B cell (primary cell): ENCODE results near the gene FAM120A. TPM values are rescaled to one million over a fixed set of nuclear protein-coding genes. Genes with fewer than 3 reads are reported as not detected.

Experiments used
- ATAC-seq: fragments of 200-7000 bp; cut with Tn5 transposase; one replicate; pipeline ENCODE4 v1.10.0; 2021; ENCODE audit warnings: low read depth, mild to moderate bottlenecking, moderate number of reproducible peaks, moderate library complexity
- CTCF ChIA-PET: fragments of 350-600 bp; sonication (Branson Sonifier 250); formaldehyde crosslinking; loops from one replicate; lab custom pipeline; 2021; ENCODE audit warnings: antibody characterized with exemption, inconsistent platforms; lab: Charles Lee
- POLR2A ChIA-PET: fragments of 350-600 bp; sonication (Branson Sonifier 250); formaldehyde crosslinking; loops from one replicate; lab custom pipeline; 2021; ENCODE audit warnings: antibody characterized with exemption; lab: Charles Lee
- DNase-seq: peaks from one replicate; pipeline ENCODE4 v3.0.0; 2013
- H2AFZ ChIP-seq: 2 replicates; pipeline ENCODE4 v1.6.1; 2012; ENCODE audit warnings: mild to moderate bottlenecking, low read depth, low read length; ENCODE audit not compliant: insufficient read depth, poor library complexity, severe bottlenecking
- H3K27ac ChIP-seq, 2 donors: 1 replicate in 1 of 2; 2 replicates in 1 of 2; pipeline ENCODE4 v1.5.1; 2012 to 2013; ENCODE audit warnings: low read length in 2 of 2, mild to moderate bottlenecking in 2 of 2, moderate library complexity in 1 of 2
- H3K27me3 ChIP-seq, 4 experiments: fragments of 200-600 bp in 1 of 4; sonication (generic) in 1 of 4; replicated peaks in 1 of 4; 1 replicate in 2 of 4; 2 replicates in 2 of 4; pipeline versions ENCODE4 v1.6.1 to v1.7.0; 2013 to 2016; ENCODE audit warnings: low read length in 3 of 4, mild to moderate bottlenecking in 2 of 4, mixed read lengths in 1 of 4, moderate library complexity in 1 of 4; ENCODE audit not compliant: insufficient read depth in 4 of 4, control insufficient read depth in 3 of 4; ENCODE audit errors: control extremely low read depth in 1 of 4
- H3K36me3 ChIP-seq, 2 experiments: replicated peaks in 1 of 2; 1 replicate in 1 of 2; 2 replicates in 1 of 2; pipeline versions ENCODE4 v1.6.1 to v1.7.1; 2013; ENCODE audit warnings: low read length in 1 of 2; ENCODE audit not compliant: insufficient read depth in 2 of 2, control insufficient read depth in 1 of 2; ENCODE audit errors: control extremely low read depth in 1 of 2, extremely low read depth in 1 of 2
- H3K4me1 ChIP-seq, 2 donors: fragments of 200-600 bp in 1 of 2; sonication (generic) in 1 of 2; 1 replicate in 1 of 2; 2 replicates in 1 of 2; pipeline versions ENCODE4 v1.5.1 to v1.6.1; 2013 to 2017; ENCODE audit warnings: low read length in 2 of 2; ENCODE audit not compliant: control insufficient read depth in 2 of 2, insufficient read depth in 2 of 2
- H3K4me2 ChIP-seq: replicated peaks from 2 replicates; pipeline ENCODE3; 2012; ENCODE audit warnings: mild to moderate bottlenecking, low read depth, low read length; ENCODE audit not compliant: poor library complexity, severe bottlenecking
- H3K4me3 ChIP-seq, 5 experiments: fragments of 200-600 bp in 1 of 5; sonication (generic) in 1 of 5; 1 replicate in 3 of 5; 2 replicates in 2 of 5; pipeline versions ENCODE4 v1.5.1 to v1.7.0; 2011 to 2016; ENCODE audit warnings: low read length in 4 of 5, mild to moderate bottlenecking in 4 of 5, low read depth in 2 of 5, control low read depth in 1 of 5, moderate library complexity in 1 of 5; ENCODE audit not compliant: insufficient read depth in 1 of 5; ENCODE audit errors: control extremely low read depth in 1 of 5, extremely low read depth in 1 of 5
- H3K79me2 ChIP-seq: fragments of 200-600 bp; sonication (generic); one replicate; pipeline ENCODE4 v1.6.0; 2016; ENCODE audit warnings: low read length; ENCODE audit not compliant: control insufficient read depth, insufficient read depth
- H3K9ac ChIP-seq: fragments of 200-600 bp; sonication (generic); 2 replicates; pipeline ENCODE4 v1.6.1; 2017; ENCODE audit warnings: mild to moderate bottlenecking, low read length, moderate library complexity
- H3K9me3 ChIP-seq, 3 donors: one replicate each; pipeline versions ENCODE4 v1.6.1 to v1.7.1; 2013; ENCODE audit warnings: low read length in 2 of 3; ENCODE audit not compliant: control insufficient read depth in 2 of 3, insufficient read depth in 1 of 3; ENCODE audit errors: control extremely low read depth in 1 of 3
- H4K20me1 ChIP-seq: 2 replicates; pipeline ENCODE4 v1.6.0; 2012; ENCODE audit warnings: mild to moderate bottlenecking, low read length; ENCODE audit not compliant: insufficient read depth, control insufficient read depth, poor library complexity, severe bottlenecking
- H3K27ac Mint-ChIP-seq: one replicate; pipeline ENCODE4 v1.8.0; 2021; ENCODE audit warnings: mixed read lengths
- H3K27me3 Mint-ChIP-seq: one replicate; pipeline ENCODE4 v1.8.0; 2021; ENCODE audit warnings: mixed read lengths
- H3K4me1 Mint-ChIP-seq: one replicate; pipeline ENCODE4 v1.8.0; 2021; ENCODE audit warnings: mixed read lengths
- H3K4me3 Mint-ChIP-seq: one replicate; pipeline ENCODE4 v1.8.0; 2021; ENCODE audit warnings: mixed read lengths
- H3K9me3 Mint-ChIP-seq: one replicate; pipeline ENCODE4 v1.8.0; 2022; ENCODE audit warnings: mixed read lengths; ENCODE audit not compliant: insufficient read depth
- CTCF ChIP-seq: fragments of 200-600 bp; IDR thresholded peaks from one replicate; pipeline ENCODE4 v1.8.0; 2022; ENCODE audit warnings: antibody characterized with exemption, mild to moderate bottlenecking
- EZH2 ChIP-seq: IDR thresholded peaks from 2 replicates; pipeline ENCODE4 v1.6.1; 2012; ENCODE audit warnings: borderline replicate concordance, low read depth, mild to moderate bottlenecking, moderate library complexity, low read length; ENCODE audit not compliant: insufficient read depth, poor library complexity, severe bottlenecking
- whole genome bisulfite sequencing: methylation state at CpG from one replicate; pipeline ENCODE4 v1.1.5; 2013; ENCODE audit warnings: missing lambda C conversion rate; ENCODE audit not compliant: insufficient coverage; 5-methylcytosine and 5-hydroxymethylcytosine counted together
- intact Hi-C: fragments of 100-400 bp; cut with micrococcal nuclease; formaldehyde crosslinking; loops from one replicate; pipeline ENCODE4 v1.10.0; 2022
- polyA plus RNA-seq: library from polyadenylated mRNA; depleted of rRNA; stranded (reverse); fragments of >200 nt; gene quantifications from 2 replicates; pipeline ENCODE4 v1.2.3, GENCODE V29; 2012
- total RNA-seq, 2 donors: library from RNA; stranded (reverse); fragments of 120-200 nt in 1 of 2; gene quantifications; 1 replicate in 1 of 2; 2 replicates in 1 of 2; pipeline versions ENCODE4 v1.2.3 to v1.2.4, GENCODE V29; 2013 to 2022

The FAM120A gene
- total and polyA plus RNA-seq, 2 donors (not counting 1 experiment from before 2014, with no cell fraction given): 48.4 to 105 TPM

- Histone ChIP-seq H3K4me1 (peaks cover 34 to 46% of the 10 kb centered on the region in 2 donors), H2AFZ (no peak overlapping the region), H3K4me3 (no peak overlapping the region), H3K79me2 (peaks cover 80% of the 10 kb centered on the region), H4K20me1 (peaks cover 38% of the 10 kb centered on the region), H3K27ac (no peak overlapping the region), H3K9me3 (peaks cover 0 to 17% (median 0%) of the 10 kb centered on the region in 3 donors), H3K4me2 (no peak overlapping the region), H3K27me3 (no peaks in the 10 kb centered on the region), H3K9ac (no peak overlapping the region), H3K36me3 (no peaks in the 10 kb centered on the region)
- POLR2A ChIA-PET: no interaction called here
- peaks cover 47% of the 10 kb centered on the region for H3K4me1 Mint-ChIP-seq
- H3K27me3 Mint-ChIP-seq: no peaks in the 10 kb centered on the region
- peaks cover 2% of the 10 kb centered on the region for H3K9me3 Mint-ChIP-seq
- intact Hi-C loops: no loop called here
- no peak overlapping the region for H3K4me3 Mint-ChIP-seq
- 99% methylated on average over 15 of the region's 15 CpGs for WGBS
- CTCF ChIA-PET: no interaction called here
- TF ChIP-seq CTCF (no peak), EZH2 (no peak)
- ATAC-seq (no peak), DNase-seq (no peak)
- H3K27ac Mint-ChIP-seq: no peak overlapping the region
Measured at GRCh38 chr9:93603011-93603410, 151.5 kb downstream of the FAM120A start.

GRCh38 chr9:93603906-93604326, 152.4 kb downstream of the FAM120A start:
- Mint-ChIP-seq H3K4me3 (no peak overlapping the region), H3K27me3 (no peaks in the 10 kb centered on the region), H3K27ac (no peak overlapping the region), H3K4me1 (peaks cover 38% of the 10 kb centered on the region), H3K9me3 (peaks cover 2% of the 10 kb centered on the region)
- Histone ChIP-seq H3K9me3 (peaks cover 0 to 17% (median 0%) of the 10 kb centered on the region in 3 donors), H3K4me3 (no peak overlapping the region), H2AFZ (no peak overlapping the region), H3K4me1 (peaks cover 25 to 37% of the 10 kb centered on the region in 2 donors), H3K36me3 (no peaks in the 10 kb centered on the region), H3K9ac (no peak overlapping the region), H4K20me1 (peaks cover 36% of the 10 kb centered on the region), H3K27me3 (no peaks in the 10 kb centered on the region), H3K79me2 (peaks cover 77% of the 10 kb centered on the region), H3K27ac (no peak overlapping the region), H3K4me2 (no peak overlapping the region)
- CTCF ChIA-PET: no interaction called here
- 100% methylated on average over 1 of the region's 4 CpGs for WGBS
- ATAC-seq: no peak
- TF ChIP-seq EZH2 (no peak), CTCF (no peak)
- no peak for DNase-seq
- POLR2A ChIA-PET: no interaction called here
- intact Hi-C loops: no loop called here
